ENCODE measurements around the gene CRELD2.

Gene CRELD2

GRCh38 chr22:49917974-49918910 lies at the start of gene CRELD2, which contains the start of gene ALG12:
Gene CRELD2, plus strand, starts transcription at chr22:49918634. Its CDS starts 136 bp downstream, at chr22:49918770.
Gene ALG12, minus strand, starts transcription at chr22:49918438. Its CDS starts 4,673 bp downstream, at chr22:49913765.
- peak within 1 kb of the TSS; percentile 80 to 95 for H3K27ac ChIP-seq
- no peak for TF ChIP-seq CTCF (IDR thresholded peaks at IDR 0.05)
- H3K4me3 ChIP-seq = peak within 1 kb of the TSS; percentile 97
- peak; percentile 97 for DNase-seq (ENCODE audit: low spot score)

- DNase-seq (ENCODE audit: low spot score) = no peak
- TF ChIP-seq CTCF (IDR thresholded peaks at IDR 0.05) = no peak
- no peak overlapping the region for H3K4me3 ChIP-seq
- H3K27ac ChIP-seq = no peak overlapping the region
Measured at GRCh38 chr22:49869086-49869830, 49.2 kb upstream of the CRELD2 start.

- TF ChIP-seq CTCF (IDR thresholded peaks at IDR 0.05) = no peak
- Histone ChIP-seq H3K27ac (no peak overlapping the region), H3K4me3 (no peak overlapping the region)
- no peak for DNase-seq (ENCODE audit: low spot score)
Measured at GRCh38 chr22:49869845-49870712, 48.4 kb upstream of the CRELD2 start.

GRCh38 chr22:49871482-49871881 lies 47.0 kb upstream of the CRELD2 start:
- H3K4me3 ChIP-seq = no peak overlapping the region
- no peak for DNase-seq (ENCODE audit: low spot score)
- no peak overlapping the region for H3K27ac ChIP-seq
- TF ChIP-seq CTCF (IDR thresholded peaks at IDR 0.05) = no peak

- Histone ChIP-seq H3K4me3 (no peak overlapping the region), H3K27ac (no peak overlapping the region)
- no peak for DNase-seq (ENCODE audit: low spot score)
- no peak for TF ChIP-seq CTCF (IDR thresholded peaks at IDR 0.05)
Measured at GRCh38 chr22:49872347-49872746, 46.1 kb upstream of the CRELD2 start.

- H3K4me3 ChIP-seq = no peak overlapping the region
- TF ChIP-seq CTCF (IDR thresholded peaks at IDR 0.05) = no peak
- DNase-seq (ENCODE audit: low spot score) = no peak
- H3K27ac ChIP-seq = no peak overlapping the region
Measured at GRCh38 chr22:49873228-49873940, 45.0 kb upstream of the CRELD2 start.
